ENCODE results near the gene AGXT.
"Not testable (repeated sequence)": the region's sequence is repeated elsewhere in the genome, so short reads cannot be mapped to it uniquely, and the experiment has no call there.

The AGXT gene

DNA sequence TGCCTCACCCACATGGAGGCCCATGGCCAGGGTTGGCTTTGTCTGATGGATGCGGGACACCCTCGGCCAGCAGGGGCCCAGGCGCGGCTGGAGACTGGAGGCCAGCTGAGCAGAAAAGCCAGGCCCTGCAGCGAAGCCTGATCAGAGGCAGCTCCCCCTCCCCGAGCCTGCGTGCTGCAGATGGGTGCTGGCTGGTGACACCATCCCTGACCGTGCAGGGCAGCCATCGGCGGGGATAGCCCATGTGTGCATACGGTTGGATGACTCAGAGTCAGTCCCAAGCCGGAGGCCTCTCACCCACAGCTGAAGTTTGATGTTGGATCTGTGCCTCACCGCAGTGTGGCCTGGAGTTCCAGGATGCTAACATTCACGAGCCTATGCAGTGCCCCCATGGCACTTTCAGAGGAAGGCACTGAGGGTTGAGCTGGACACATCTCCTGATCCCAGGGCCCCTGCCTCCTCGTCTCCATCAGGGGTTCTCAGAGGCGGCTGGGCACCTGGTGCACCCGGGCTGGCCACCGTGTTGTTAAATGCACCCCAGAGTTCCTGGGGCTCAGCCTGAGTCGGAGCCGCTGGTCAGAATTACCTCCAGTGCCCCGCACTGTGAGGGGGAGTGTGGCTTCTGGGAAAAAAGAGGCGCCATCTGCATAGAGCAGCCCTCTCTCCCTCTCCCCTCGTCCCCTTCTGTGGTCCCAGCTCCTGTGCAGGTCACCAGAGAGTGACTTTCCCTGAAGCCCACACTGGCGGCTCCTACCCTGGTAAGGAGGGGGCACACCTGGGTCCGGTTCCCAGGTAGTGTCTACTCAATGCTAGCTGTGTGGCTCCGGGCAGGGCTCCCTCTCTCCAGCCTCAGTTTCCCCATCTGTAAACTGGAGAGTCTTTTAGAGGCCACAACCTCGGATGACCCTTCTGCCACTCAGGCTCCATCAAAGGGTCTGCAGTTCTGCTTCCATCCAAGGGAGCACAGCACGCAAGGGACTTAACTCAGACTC lies 29.2 kb upstream of the AGXT start:
- no peak overlapping the region for H3K27ac ChIP-seq
- DNase-seq (ENCODE audit: low read depth, low spot score) = no peak

GRCh38 chr2:240840435-240841060 lies 28.1 kb upstream of the AGXT start:
- no peak overlapping the region for H3K27ac ChIP-seq
- no peak for DNase-seq (ENCODE audit: low read depth, low spot score)

DNA sequence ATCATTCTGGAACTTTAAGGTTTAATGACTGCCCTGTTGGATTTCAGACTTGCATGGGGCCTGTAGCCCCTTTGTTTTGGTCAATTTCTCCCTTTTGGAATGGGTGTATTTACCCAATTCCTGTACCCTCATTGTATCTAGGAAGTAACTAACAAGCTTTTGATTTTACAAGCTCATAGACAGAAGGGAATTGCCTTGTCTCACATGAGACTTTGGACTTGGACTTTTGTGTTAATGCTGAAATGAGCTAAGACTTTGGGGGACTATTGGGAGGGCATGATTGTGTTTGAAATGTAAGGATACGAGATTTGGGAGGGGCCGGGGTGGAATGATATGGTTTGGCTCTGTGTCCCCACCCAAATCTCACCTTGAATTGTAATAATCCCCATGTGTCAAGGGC lies 22.3 kb upstream of the AGXT start:
- not testable (repeated sequence) for H3K27ac ChIP-seq; DNase-seq (ENCODE audit: low read depth, low spot score)

DNA sequence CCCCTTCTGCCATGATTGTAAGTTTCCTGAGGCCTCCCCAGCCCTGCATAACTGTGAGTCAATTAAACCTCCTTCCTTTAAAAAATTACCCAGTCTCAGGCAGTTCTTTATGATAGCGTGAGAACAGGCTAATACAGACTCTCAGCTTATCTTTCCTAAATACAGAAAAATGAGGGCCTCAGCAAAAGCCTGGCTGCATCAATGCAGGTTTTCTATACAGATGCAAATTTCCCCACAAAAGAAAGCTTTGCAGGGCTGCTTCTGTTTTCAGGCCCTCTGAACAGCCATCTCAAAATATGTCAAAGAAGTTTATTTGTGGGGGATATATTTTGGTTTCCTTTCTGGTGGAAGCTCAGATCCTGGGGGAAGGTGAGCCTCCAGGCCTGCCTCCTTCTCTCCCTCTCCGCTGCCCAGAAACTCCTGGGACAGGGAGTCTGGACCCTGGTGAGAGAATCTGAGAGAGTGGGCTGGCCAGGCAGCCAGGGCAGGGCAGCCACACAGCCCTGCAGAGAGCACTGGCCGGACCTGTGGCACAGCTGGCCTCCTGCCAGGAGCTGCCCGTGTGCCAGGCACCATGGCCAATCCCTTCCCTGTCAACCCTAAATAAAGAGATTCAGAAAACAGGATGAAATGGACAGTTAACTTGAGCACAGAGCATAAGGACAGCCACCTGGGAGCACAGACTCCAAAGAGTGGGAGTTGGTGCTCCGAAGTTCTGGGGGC lies 21.6 kb upstream of the AGXT start:
- no peak overlapping the region for H3K27ac ChIP-seq
- no peak for DNase-seq (ENCODE audit: low read depth, low spot score)

DNA sequence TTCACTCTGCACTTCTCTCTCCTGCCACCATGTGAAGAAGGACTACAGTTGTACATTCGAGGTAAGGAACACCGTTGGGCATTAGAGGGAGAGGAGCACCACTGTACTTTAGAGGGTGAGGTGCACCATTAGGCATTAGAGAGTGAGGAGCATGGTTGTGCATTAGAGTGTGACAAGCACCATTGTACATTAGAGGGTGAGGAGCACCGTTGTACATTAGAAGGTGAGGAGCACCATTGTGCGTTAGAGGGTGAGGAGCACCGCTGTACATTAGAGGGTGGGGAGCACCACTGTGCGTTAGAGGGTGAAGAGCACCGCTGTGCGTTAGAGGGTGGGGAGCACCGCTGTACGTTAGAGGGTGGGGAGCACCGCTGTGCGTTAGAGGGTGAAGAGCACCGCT lies 20.8 kb upstream of the AGXT start:
- no peak overlapping the region for H3K27ac ChIP-seq
- DNase-seq (ENCODE audit: low read depth, low spot score) = no peak

- no peak for DNase-seq (ENCODE audit: low read depth, low spot score)
- H3K27ac ChIP-seq = no peak overlapping the region
Measured at GRCh38 chr2:240848900-240849680, 19.5 kb upstream of the AGXT start.

GRCh38 chr2:240850026-240850425 lies 18.6 kb upstream of the AGXT start:
- no peak for DNase-seq (ENCODE audit: low read depth, low spot score)
- no peak overlapping the region for H3K27ac ChIP-seq

- H3K27ac ChIP-seq = no peak overlapping the region
- DNase-seq (ENCODE audit: low read depth, low spot score) = no peak
Measured at GRCh38 chr2:240850756-240851077, 17.9 kb upstream of the AGXT start.

- no peak overlapping the region for H3K27ac ChIP-seq
- DNase-seq (ENCODE audit: low read depth, low spot score) = peak; percentile 14
Measured at GRCh38 chr2:240851078-240851991, 17.3 kb upstream of the AGXT start.

- no peak overlapping the region for H3K27ac ChIP-seq
- DNase-seq (ENCODE audit: low read depth, low spot score) = no peak
Measured at GRCh38 chr2:240852671-240853314, 15.8 kb upstream of the AGXT start.

DNA sequence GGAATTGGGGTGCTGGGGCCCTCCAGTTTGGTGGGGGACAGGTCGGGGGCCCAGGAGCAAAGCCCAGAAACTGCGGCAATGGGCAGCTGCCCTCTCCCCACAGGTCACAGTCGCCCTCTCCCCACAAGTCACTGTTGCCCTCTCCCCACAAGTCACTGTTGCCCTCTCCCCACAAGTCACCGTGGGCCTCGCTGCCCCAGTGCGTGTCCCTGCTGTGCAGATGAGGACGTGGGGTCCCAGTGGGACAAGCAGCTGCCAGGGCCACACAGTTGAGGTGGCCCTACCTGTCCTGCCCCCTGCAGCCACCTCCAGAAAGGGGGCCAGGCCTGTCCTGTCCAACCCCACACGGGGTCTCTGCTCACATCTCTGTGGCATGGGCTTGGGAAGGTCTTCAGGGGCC lies 13.0 kb upstream of the AGXT start:
- no peak overlapping the region for H3K27ac ChIP-seq
- no peak for DNase-seq (ENCODE audit: low read depth, low spot score)

DNA sequence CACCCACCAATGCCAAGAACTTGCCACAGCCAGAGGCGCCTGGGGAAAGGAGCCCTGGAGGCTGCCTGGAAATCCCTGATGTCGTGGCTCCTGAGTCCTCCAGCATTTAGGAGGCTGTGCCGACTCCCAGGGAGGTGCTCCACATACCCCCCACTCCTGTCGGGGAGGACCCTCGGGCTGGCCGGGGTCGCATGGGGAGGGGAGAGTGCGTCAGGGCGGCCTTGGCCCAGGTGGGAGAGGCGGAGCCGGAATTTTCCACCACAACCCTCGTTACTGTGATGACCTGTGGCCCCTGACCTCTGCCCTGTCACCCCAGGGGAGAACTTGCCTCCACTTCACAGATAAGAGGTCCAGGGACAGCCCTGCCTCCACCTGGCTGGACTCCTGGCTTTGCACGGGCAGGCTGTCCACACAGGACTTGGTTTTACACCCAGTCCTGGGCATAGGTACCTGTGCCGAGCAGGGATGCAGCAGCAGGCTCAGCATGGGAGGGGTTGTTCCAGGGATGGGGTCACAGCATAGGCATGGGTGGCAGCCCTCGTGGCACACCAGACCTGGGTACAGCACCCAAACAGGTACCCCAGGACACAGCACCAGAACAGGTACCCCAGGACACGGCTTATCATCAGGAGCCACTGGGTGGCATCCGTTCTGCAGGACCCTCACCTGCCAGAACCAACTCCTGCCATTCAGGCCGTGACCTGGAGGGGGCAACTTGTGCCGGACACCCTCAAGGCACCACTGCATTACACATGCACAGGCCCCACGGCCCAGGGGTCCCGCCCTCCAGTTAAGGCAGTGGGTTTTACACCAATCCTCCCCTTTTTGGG lies 12.3 kb upstream of the AGXT start:
- no peak overlapping the region for H3K27ac ChIP-seq

GRCh38 chr2:240857039-240858008 lies 11.3 kb upstream of the AGXT start:
- H3K27ac ChIP-seq = no peak overlapping the region

More for the DNA sequence above, 12.3 kb upstream of the AGXT start:
- DNase-seq (ENCODE audit: low read depth, low spot score) = no peak

DNA sequence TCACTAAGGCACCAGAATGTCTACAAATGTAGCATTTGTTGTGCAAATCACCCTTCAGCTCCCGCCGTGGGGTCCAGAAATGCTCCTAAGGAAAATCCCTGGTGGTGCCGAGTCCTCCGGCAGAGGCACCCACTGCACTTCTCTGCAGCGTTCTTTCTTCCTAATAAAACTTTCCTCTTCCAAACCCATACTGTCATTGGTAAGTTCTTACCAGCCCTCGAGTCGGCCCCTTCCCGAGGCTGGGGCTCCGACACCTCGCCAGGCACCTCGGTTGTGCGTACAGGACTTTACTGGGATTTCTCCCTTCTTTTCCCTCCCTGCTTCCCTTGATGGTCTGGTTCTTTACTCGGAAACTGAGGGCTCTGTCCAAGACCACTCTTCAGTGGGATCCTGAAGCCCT lies 10.3 kb upstream of the AGXT start:
- no peak overlapping the region for H3K27ac ChIP-seq
- no peak for DNase-seq (ENCODE audit: low read depth, low spot score)

More at GRCh38 chr2:240857039-240858008, 11.3 kb upstream of the AGXT start:
- no peak for DNase-seq (ENCODE audit: low read depth, low spot score)

DNA sequence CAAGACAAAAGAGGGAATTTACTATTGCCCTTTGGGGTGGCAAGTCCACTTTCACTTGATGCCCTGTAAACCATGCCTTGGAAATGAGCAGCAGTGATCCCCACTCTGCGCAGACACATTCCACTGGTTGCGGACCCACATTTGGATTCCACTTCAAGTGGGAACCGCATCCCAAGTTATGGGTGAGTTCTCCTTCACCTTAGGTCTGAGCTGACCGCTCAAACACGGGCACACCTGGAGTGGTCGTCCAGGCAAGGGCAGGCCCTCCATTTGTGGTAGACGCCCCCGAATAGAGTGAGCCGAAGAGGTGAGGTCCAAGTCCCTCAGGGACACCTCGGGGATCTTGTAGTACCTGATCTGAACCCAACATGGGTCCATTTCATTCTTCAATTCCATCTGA lies 9.8 kb upstream of the AGXT start:
- no peak for DNase-seq (ENCODE audit: low read depth, low spot score)
- no peak overlapping the region for H3K27ac ChIP-seq

DNA sequence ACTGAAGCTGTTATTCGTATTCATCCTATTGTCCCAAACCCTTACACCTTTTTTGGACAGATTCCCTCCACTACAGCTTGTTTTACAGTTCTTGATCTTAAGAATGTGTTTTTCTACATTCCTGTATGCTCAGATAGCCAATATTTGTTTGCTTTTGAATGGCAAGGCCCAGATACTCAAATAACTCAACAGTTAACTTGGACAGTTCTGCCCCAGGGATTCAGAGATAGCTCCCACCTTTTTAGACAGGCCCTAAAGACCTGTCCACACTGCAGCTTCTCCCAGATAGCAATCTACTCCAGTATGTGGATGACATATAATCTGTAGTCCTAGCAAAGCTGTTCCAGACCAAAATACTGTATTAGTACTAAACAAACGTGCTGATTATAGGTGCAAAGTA lies 7.1 kb upstream of the AGXT start:
- DNase-seq (ENCODE audit: low read depth, low spot score) = no peak
- no peak overlapping the region for H3K27ac ChIP-seq

DNA sequence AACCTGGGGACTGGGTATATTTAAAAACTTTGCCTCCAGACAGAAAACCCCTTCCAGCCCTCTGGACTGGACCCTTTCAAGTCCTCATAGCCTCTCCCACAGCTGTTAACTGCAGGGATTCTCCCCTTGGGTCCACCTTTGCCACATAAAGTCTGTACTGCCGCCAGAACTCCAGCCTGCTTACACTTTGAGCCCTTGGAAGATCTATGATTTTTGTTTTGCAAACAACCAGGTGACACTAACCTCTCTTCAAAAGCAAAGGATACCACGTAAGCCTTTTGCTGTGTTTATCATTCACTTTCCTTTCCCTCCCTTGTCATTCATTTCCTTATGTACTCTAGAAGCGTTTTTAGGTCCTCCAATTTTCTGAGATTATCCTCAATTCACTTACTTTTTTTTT lies 4.1 kb upstream of the AGXT start:
- no peak overlapping the region for H3K27ac ChIP-seq
- DNase-seq (ENCODE audit: low read depth, low spot score) = no peak
